Gastrocnemius medialis (tissue), 4 donors: ENCODE results near the gene SGK1.

Source experiments
- CTCF ChIP-seq, 5 experiments: fragments of 450-650 bp in 3 of 5; fragments of 200-600 bp in 2 of 5; sonication (generic) in 2 of 5; IDR thresholded peaks in 4 of 5; conservative IDR thresholded peaks in 1 of 5; 1 replicate in 4 of 5; 2 replicates in 1 of 5; pipeline ENCODE4 v1.5.1; 2016 to 2019; ENCODE audit warnings: antibody characterized with exemption in 5 of 5, mild to moderate bottlenecking in 3 of 5, moderate library complexity in 3 of 5
- POLR2A ChIP-seq, 2 donors: fragments of 450-650 bp; IDR thresholded peaks; one replicate each; pipeline ENCODE4 v1.6.1; 2017; ENCODE audit warnings: antibody characterized with exemption in 2 of 2, mild to moderate bottlenecking in 2 of 2, moderate library complexity in 2 of 2

DNA sequence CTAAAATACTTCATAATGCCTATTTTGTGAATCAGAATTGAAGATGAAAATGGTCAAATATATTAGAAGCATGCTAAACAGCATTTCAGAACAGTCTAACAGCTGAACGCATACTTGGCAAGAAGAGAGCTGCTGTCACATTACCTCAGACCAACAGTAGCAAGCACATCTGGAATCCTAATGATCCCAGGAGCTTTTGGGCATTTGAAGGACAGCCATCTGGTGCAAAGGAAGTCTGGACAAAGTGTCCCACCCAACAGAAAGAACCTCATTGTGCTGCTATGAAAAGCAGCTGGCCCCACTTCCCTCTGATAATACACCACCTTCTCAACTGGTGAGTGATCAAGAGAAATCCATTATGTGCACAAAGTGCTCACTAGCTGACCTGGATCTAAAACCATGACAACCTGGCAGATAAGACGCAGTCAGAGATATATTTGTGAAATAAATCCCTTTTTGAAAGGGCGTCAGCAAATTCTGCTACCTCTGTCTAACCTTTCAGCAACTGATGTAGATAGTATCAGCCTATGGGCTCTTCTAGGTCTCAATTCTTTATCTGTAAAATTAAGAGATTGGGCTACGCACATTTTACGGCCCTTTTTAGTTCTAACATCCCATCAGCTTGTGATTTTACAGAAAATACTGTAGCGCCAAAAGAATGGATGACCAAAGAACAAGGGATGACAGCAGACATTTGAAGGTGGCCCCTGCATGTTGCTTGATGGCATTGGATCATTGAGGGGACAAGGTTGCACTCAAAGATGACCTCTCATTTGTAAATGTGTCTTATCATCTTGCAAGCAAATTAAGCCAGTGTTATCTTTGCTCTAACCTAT lies 78.7 kb downstream of the SGK1 start:
- TF ChIP-seq POLR2A (IDR thresholded peaks at IDR 0.05) (no peak), CTCF (IDR thresholded peaks at IDR 0.05 in 4 of 5, conservative IDR thresholded peaks at IDR 0.05 in 1 of 5) (no peak)
